Transverse colon (tissue), 4 donors: Measurements from ENCODE around the gene CEP41. TPM values are rescaled to one million over a fixed set of nuclear protein-coding genes. Genes with fewer than 3 reads are reported as not detected.
A peak's percentile ranks its signal among the peaks of the same experiment; 100 is the strongest.
"Not testable (repeated sequence)": the region's sequence is repeated elsewhere in the genome, so short reads cannot be mapped to it uniquely, and the experiment has no call there.

Experiments used
- DNase-seq: peaks from one replicate; pipeline ENCODE4 v3.0.0-alpha.2; 2019
- H3K27ac ChIP-seq, 4 donors: fragments of 200-600 bp; sonication (generic); 2 replicates each; pipeline ENCODE4 v1.5.1; 2016 to 2018; ENCODE audit warnings: inconsistent platforms in 4 of 4
- H3K27me3 ChIP-seq: fragments of 200-600 bp; sonication (generic); 2 replicates; pipeline ENCODE4 v1.5.1; 2017; ENCODE audit warnings: inconsistent platforms
- H3K36me3 ChIP-seq, 4 donors: fragments of 200-600 bp; sonication (generic); 2 replicates each; pipeline ENCODE4 v1.5.1; 2017 to 2019; ENCODE audit warnings: inconsistent platforms in 4 of 4
- H3K4me1 ChIP-seq, 4 donors: fragments of 200-600 bp; sonication (generic); 2 replicates each; pipeline ENCODE4 v1.5.1; 2017 to 2020; ENCODE audit warnings: inconsistent platforms in 4 of 4
- H3K4me3 ChIP-seq, 4 donors: fragments of 200-600 bp; sonication (generic); 1 replicate in 1 of 4; 2 replicates in 3 of 4; pipeline versions ENCODE4 v1.5.1 to v1.6.1; 2017 to 2019; ENCODE audit warnings: inconsistent platforms in 4 of 4
- H3K9me3 ChIP-seq, 2 donors: fragments of 200-600 bp; sonication (generic); 2 replicates each; pipeline ENCODE4 v1.5.1; 2017 to 2019; ENCODE audit warnings: inconsistent platforms in 2 of 2
- EP300 ChIP-seq: sonication (generic); formaldehyde crosslinking; IDR thresholded peaks from one replicate; pipeline ENCODE4 v1.6.1; 2017; ENCODE audit warnings: antibody characterized with exemption, low read depth
- POLR2A ChIP-seq: fragments of 450-650 bp; IDR thresholded peaks from one replicate; pipeline ENCODE4 v1.6.1; 2016; ENCODE audit warnings: antibody characterized with exemption, mild to moderate bottlenecking, moderate library complexity
- POLR2AphosphoS5 ChIP-seq, 3 donors: sonication (generic); formaldehyde crosslinking; IDR thresholded peaks; one replicate each; pipeline ENCODE4 v1.6.1; 2016; ENCODE audit warnings: antibody characterized with exemption in 3 of 3
- WGBS, 2 donors: methylation state at CpG; one replicate each; pipeline ENCODE4 v1.1.5; 2018; ENCODE audit warnings: low coverage in 1 of 2; 5-methylcytosine and 5-hydroxymethylcytosine counted together
- in situ Hi-C, 4 donors: fragments of 200-750 bp; cut with MboI; loops; one replicate each; pipeline versions ENCODE4 v1.15.0 to v1.15.1; 2017; ENCODE audit warnings: low sequenced_read_pairs in 3 of 4, low pct_ligation_motif_present in 1 of 4, low pct_unique_long_range_greater_than_20kb in 1 of 4
- intact Hi-C: fragments of 100-400 bp; cut with DNase I; formaldehyde crosslinking; loops from one replicate; pipeline ENCODE4 v1.15.1; 2023; ENCODE audit warnings: low total_unique reads
- total RNA-seq, 4 donors: library from RNA; depleted of rRNA; stranded (reverse); fragments of >200 nt; gene quantifications; one replicate each; pipeline ENCODE4 v1.1.0, GENCODE V29; 2016
- TF ChIP-seq, protein P1 (sequence below), 5 experiments: fragments of 200-600 bp in 3 of 5; fragments of 450-650 bp in 2 of 5; sonication (generic) in 3 of 5; IDR thresholded peaks; 1 replicate in 2 of 5; 2 replicates in 3 of 5; pipeline ENCODE4 v1.5.1; 2016 to 2017; ENCODE audit warnings: antibody characterized with exemption in 5 of 5, inconsistent platforms in 3 of 5, mild to moderate bottlenecking in 2 of 5, moderate library complexity in 1 of 5

Gene CEP41
- total RNA-seq, 4 donors from 2014 or later = 0.75 to 4.8 (median 2.7) TPM; not detected in 1

DNA sequence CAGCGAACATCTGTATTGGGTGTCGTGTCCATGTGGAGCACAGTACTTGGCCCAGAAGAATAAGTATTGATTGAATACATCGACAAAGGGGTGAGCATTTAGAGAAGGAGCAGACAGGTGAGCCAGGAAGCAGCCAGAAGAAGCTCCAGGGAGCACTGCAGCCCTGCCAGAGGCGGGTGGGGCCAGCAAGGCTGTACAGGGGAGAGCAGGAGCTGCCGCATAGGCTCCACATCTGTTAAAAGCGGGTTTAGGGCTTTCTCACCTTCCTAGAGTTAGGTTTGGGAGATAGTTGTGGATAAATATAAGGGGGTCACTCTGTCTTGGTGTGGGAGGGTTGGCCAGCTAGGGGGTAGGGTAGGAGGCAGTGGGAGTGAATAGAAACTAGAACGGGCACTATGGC, 61.8 kb downstream of the CEP41 start:
- in situ Hi-C loops (no loop called here), intact Hi-C loops (no loop called here)
- Histone ChIP-seq H3K9me3 (peaks cover 0 to 4% of the 10 kb centered on the region in 2 donors), H3K4me3 (no peak overlapping the region), H3K4me1 (peaks cover 0 to 4% (median 2%) of the 10 kb centered on the region in 4 donors), H3K27ac (no peak overlapping the region), H3K27me3 (no peaks in the 10 kb centered on the region), H3K36me3 (no peaks in the 10 kb centered on the region)
- no peak for DNase-seq
- WGBS, 2 donors = 85 to 88% methylated on average over 3 to 7 of the region's 7 CpGs
- TF ChIP-seq EP300 (no peak), POLR2AphosphoS5 (IDR thresholded peaks at IDR 0.05) (no peak), POLR2A (no peak)
- TF ChIP-seq, protein P1, sequence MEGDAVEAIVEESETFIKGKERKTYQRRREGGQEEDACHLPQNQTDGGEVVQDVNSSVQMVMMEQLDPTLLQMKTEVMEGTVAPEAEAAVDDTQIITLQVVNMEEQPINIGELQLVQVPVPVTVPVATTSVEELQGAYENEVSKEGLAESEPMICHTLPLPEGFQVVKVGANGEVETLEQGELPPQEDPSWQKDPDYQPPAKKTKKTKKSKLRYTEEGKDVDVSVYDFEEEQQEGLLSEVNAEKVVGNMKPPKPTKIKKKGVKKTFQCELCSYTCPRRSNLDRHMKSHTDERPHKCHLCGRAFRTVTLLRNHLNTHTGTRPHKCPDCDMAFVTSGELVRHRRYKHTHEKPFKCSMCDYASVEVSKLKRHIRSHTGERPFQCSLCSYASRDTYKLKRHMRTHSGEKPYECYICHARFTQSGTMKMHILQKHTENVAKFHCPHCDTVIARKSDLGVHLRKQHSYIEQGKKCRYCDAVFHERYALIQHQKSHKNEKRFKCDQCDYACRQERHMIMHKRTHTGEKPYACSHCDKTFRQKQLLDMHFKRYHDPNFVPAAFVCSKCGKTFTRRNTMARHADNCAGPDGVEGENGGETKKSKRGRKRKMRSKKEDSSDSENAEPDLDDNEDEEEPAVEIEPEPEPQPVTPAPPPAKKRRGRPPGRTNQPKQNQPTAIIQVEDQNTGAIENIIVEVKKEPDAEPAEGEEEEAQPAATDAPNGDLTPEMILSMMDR (IDR thresholded peaks at IDR 0.05) = no peak

DNA sequence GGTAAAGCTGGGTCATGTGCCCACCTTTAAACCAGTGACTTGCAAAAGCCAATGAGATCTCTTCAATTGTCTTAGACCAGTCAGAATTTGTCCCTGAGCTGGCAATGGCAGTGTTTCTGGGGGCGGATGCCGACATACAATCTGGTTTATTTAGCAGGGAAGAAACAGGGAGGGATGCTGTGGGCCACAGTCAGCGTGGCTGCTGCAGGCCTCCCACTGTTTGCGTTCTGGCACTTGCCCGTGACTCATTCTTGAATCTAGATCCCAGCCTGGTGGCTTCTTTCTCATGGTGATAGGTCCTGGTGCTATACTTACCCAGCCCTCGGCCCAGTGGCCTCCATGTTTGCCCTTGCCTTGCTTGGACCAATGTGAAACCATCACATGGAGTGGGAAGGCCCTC, 63.6 kb downstream of the CEP41 start:
- intact Hi-C loops (no loop called here), in situ Hi-C loops (no loop called here)
- no peak overlapping the region for H3K4me3 ChIP-seq
- peaks cover 0 to 4% of the 10 kb centered on the region in 2 donors for H3K9me3 ChIP-seq
- 91% methylated on average over 6 of the region's 6 CpGs; no CpG with 5 or more reads in 1 of the 2 donors for WGBS, 2 donors
- H3K36me3 ChIP-seq = no peaks in the 10 kb centered on the region
- TF ChIP-seq POLR2AphosphoS5 (IDR thresholded peaks at IDR 0.05) = no peak
- TF ChIP-seq, protein P1 (IDR thresholded peaks at IDR 0.05) = no peak
- TF ChIP-seq POLR2A = no peak
- TF ChIP-seq EP300 = no peak
- H3K4me1 ChIP-seq = peaks cover 7 to 20% (median 13%) of the 10 kb centered on the region in 4 donors
- no peak for DNase-seq
- H3K27me3 ChIP-seq = no peaks in the 10 kb centered on the region
- no peak overlapping the region for H3K27ac ChIP-seq

DNA sequence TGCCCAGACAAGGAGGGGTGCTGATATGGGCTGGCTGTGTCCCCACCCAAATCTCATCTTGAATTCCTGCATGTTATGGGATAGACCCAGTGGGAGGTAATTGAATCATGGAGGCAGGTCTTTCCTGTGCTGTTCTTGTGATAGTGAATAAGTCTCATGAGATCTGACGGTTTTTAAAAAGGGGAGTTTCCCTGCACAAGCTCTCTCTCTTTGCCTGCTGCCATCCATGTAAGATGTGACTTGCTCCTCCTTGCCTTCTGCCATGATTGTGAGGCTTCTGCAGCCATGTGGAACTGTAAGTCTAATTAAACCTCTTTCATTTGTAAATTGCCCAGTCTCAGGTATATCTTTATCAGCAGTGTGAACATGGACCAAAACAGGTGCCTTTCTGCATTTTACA, 64.4 kb downstream of the CEP41 start:
- WGBS, 2 donors = 33 to 88% methylated on average over 1 of the region's 1 CpG
- H3K27ac ChIP-seq, H3K9me3 ChIP-seq, H3K36me3 ChIP-seq, H3K27me3 ChIP-seq, DNase-seq, intact Hi-C loops, in situ Hi-C loops, H3K4me3 ChIP-seq: not testable (repeated sequence)
- peaks cover 7 to 22% (median 13%) of the 10 kb centered on the region in 4 donors for H3K4me1 ChIP-seq

DNA sequence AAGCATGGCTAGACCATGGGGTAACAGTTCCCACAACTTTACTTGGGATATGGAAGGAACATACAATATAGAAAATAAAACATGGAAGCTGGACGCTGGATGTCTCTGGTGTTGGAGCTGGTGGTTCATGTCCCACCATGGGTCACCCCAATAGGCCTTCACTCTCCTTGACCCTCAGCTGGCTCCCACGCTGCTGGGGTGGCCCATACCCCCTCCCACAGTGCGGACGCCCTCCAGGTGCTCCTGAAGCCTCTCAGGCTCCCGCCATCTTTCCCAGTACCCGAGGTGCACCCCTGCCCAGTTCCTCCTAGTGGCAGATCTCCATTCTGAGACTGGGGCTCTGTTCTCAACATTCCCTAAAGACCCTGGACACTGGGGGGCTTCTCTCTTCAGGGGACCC, 66.3 kb downstream of the CEP41 start:
- H3K4me1 ChIP-seq = peaks cover 7 to 33% (median 14%) of the 10 kb centered on the region in 4 donors
- no peaks in the 10 kb centered on the region for H3K27me3 ChIP-seq
- 79 to 89% methylated on average over 3 to 6 of the region's 6 CpGs for WGBS, 2 donors
- no peak for DNase-seq
- intact Hi-C loops = no loop called here
- H3K36me3 ChIP-seq = no peaks in the 10 kb centered on the region
- in situ Hi-C loops = no loop called here
- H3K27ac ChIP-seq = peak overlapping the region; percentile 86 to 91 (median 88)
- no peak overlapping the region for H3K4me3 ChIP-seq
- peaks cover 0 to 4% of the 10 kb centered on the region in 2 donors for H3K9me3 ChIP-seq
- TF ChIP-seq, protein P1 (IDR thresholded peaks at IDR 0.05) = no peak
- TF ChIP-seq POLR2AphosphoS5 (IDR thresholded peaks at IDR 0.05) (no peak), EP300 (no peak), POLR2A (no peak)
